K562 (cell line): Measurements from ENCODE around the gene CLCN2. TPM values are rescaled to one million over a fixed set of nuclear protein-coding genes. Genes with fewer than 3 reads are reported as not detected.

Experiments used
- ARID1B ChIP-seq: fragments of 450-650 bp; IDR thresholded peaks from 2 replicates; pipeline ENCODE4 v1.6.1; 2016; ENCODE audit warnings: antibody characterized with exemption, mild to moderate bottlenecking, inconsistent platforms
- ETV5 ChIP-seq: sonication (generic); formaldehyde crosslinking; IDR thresholded peaks from 2 replicates; pipeline ENCODE4 v1.4.0; 2020; ENCODE audit warnings: low read depth, mild to moderate bottlenecking, missing genetic modification reagents
- ETV6 ChIP-seq, 3 experiments: fragments of 150-350 bp in 1 of 3; sonication (generic) in 1 of 3; formaldehyde crosslinking in 1 of 3; IDR thresholded peaks; 2 replicates each; pipeline versions ENCODE4 v1.6.1 to v1.8.0; 2014 to 2022; ENCODE audit warnings: borderline replicate concordance in 2 of 3, low read depth in 2 of 3, antibody characterized with exemption in 1 of 3, low read length in 1 of 3, mild to moderate bottlenecking in 1 of 3, missing genetic modification reagents in 1 of 3
- KAT7 ChIP-seq: sonication (generic); formaldehyde crosslinking; IDR thresholded peaks from 2 replicates; pipeline ENCODE4 v1.8.0; 2022; ENCODE audit warnings: missing genetic modification reagents, mild to moderate bottlenecking, borderline replicate concordance
- POLR2AphosphoS2 ChIP-seq: IDR thresholded peaks from 2 replicates; pipeline ENCODE4 v1.6.1; 2012; ENCODE audit warnings: low read length, improper control_type of control experiment
- REST ChIP-seq, 2 experiments: fragments of 450-650 bp; formaldehyde crosslinking in 1 of 2; IDR thresholded peaks; 2 replicates each; pipeline versions ENCODE4 v1.4.0 to v1.6.1; 2014 to 2020; ENCODE audit warnings: mild to moderate bottlenecking in 2 of 2, borderline replicate concordance in 1 of 2, low read depth in 1 of 2
- SUPT5H ChIP-seq: fragments of 450-650 bp; IDR thresholded peaks from 2 replicates; pipeline ENCODE4 v1.6.1; 2016
- ZC3H4 ChIP-seq: sonication (generic); formaldehyde crosslinking; IDR thresholded peaks from 2 replicates; pipeline ENCODE4 v1.9.0; 2021; ENCODE audit warnings: missing genetic modification reagents, borderline replicate concordance
- polyA plus RNA-seq, 8 experiments: library from polyadenylated mRNA; depleted of rRNA in 4 of 8; stranded (reverse) in 5 of 8; unstranded in 3 of 8; fragments of >200 nt; fragmentation: Nextera tagmentation in 2 of 8; fragmentation: Illumina TruSeq in 1 of 8; extraction: Ambion mirVana in 2 of 8; extraction: Trizol in 1 of 8; gene quantifications; 2 replicates each; pipeline versions ENCODE4 v1.2.1 to v1.2.3, GENCODE V29; 2011 to 2014; ENCODE audit warnings: inconsistent platforms in 1 of 8, missing spikeins in 1 of 8
- total RNA-seq, 7 experiments: library from RNA; depleted of rRNA in 6 of 7; stranded (reverse); fragments of >200 nt in 6 of 7; fragmentation: Illumina TruSeq in 2 of 7; extraction: Trizol in 2 of 7; gene quantifications; 2 replicates each; pipeline versions ENCODE4 v1.2.1 to v1.2.3, GENCODE V29; 2011 to 2021; ENCODE audit warnings: low replicate concordance in 1 of 7
- TF ChIP-seq, protein P1 (sequence below), 2 experiments: fragments of 450-650 bp; IDR thresholded peaks; 2 replicates each; pipeline ENCODE4 v1.6.1; 2018; ENCODE audit warnings: mild to moderate bottlenecking in 2 of 2, low read depth in 1 of 2; ENCODE audit not compliant: partially characterized antibody in 2 of 2
- TF ChIP-seq, protein P2 (sequence below), 2 experiments: fragments of 200-800 bp in 1 of 2; sonication (Bioruptor generic) in 1 of 2; sonication (generic) in 1 of 2; formaldehyde crosslinking in 1 of 2; IDR thresholded peaks in 1 of 2; conservative IDR thresholded peaks in 1 of 2; 2 replicates each; pipeline versions ENCODE4 v1.5.0 to v1.6.1; 2016 to 2020; ENCODE audit warnings: missing compliant biosample characterization in 1 of 2, missing genetic modification characterization in 1 of 2, missing genetic modification reagents in 1 of 2

CLCN2 gene
- total and polyA plus RNA-seq, 9 of the 15 experiments (the other 6 are each of a cell fraction or from before 2014, with no cell fraction given): 0.10 to 14.0 (median 6.9) TPM

GRCh38 chr3:184298759-184299487 is 62.5 kb downstream of the CLCN2 start, which contains the start of gene PSMD2 (continued):
- TF ChIP-seq, protein P1, sequence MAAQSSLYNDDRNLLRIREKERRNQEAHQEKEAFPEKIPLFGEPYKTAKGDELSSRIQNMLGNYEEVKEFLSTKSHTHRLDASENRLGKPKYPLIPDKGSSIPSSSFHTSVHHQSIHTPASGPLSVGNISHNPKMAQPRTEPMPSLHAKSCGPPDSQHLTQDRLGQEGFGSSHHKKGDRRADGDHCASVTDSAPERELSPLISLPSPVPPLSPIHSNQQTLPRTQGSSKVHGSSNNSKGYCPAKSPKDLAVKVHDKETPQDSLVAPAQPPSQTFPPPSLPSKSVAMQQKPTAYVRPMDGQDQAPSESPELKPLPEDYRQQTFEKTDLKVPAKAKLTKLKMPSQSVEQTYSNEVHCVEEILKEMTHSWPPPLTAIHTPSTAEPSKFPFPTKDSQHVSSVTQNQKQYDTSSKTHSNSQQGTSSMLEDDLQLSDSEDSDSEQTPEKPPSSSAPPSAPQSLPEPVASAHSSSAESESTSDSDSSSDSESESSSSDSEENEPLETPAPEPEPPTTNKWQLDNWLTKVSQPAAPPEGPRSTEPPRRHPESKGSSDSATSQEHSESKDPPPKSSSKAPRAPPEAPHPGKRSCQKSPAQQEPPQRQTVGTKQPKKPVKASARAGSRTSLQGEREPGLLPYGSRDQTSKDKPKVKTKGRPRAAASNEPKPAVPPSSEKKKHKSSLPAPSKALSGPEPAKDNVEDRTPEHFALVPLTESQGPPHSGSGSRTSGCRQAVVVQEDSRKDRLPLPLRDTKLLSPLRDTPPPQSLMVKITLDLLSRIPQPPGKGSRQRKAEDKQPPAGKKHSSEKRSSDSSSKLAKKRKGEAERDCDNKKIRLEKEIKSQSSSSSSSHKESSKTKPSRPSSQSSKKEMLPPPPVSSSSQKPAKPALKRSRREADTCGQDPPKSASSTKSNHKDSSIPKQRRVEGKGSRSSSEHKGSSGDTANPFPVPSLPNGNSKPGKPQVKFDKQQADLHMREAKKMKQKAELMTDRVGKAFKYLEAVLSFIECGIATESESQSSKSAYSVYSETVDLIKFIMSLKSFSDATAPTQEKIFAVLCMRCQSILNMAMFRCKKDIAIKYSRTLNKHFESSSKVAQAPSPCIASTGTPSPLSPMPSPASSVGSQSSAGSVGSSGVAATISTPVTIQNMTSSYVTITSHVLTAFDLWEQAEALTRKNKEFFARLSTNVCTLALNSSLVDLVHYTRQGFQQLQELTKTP (IDR thresholded peaks at IDR 0.05; ENCODE audit: low read depth in 1 of 2, partially characterized antibody in 2 of 2): peak; percentile 41 to 86
- TF ChIP-seq ETV5 (CRISPR knock-in tag): 0 out of 2 replicates have a peak, but pooled peaks have one; percentile 68
- 0 out of 2 replicates have a peak, but pooled peaks have one; percentile 74 for TF ChIP-seq KAT7
- no peak for TF ChIP-seq ZC3H4
- TF ChIP-seq ETV6 (IDR thresholded peaks at IDR 0.05; ENCODE audit: borderline replicate concordance in 1 of 2, low read depth in 2 of 2, low read length in 1 of 2): no peak
- no peak for TF ChIP-seq ETV6 (CRISPR knock-in tag; IDR thresholded peaks at IDR 0.05; ENCODE audit: borderline replicate concordance)
- TF ChIP-seq ARID1B: peak; percentile 19; the same call in 1 of the 2 replicates
- TF ChIP-seq, protein P2, sequence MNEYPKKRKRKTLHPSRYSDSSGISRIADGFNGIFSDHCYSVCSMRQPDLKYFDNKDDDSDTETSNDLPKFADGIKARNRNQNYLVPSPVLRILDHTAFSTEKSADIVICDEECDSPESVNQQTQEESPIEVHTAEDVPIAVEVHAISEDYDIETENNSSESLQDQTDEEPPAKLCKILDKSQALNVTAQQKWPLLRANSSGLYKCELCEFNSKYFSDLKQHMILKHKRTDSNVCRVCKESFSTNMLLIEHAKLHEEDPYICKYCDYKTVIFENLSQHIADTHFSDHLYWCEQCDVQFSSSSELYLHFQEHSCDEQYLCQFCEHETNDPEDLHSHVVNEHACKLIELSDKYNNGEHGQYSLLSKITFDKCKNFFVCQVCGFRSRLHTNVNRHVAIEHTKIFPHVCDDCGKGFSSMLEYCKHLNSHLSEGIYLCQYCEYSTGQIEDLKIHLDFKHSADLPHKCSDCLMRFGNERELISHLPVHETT (CRISPR knock-in tag; conservative IDR thresholded peaks at IDR 0.05 in 1 of 2, IDR thresholded peaks at IDR 0.05 in 1 of 2): peak in 1 of 2 experiments; percentile 98; a peak in 2 of 4 replicates
- peak; percentile 68; the same call in 1 of the 2 replicates for TF ChIP-seq POLR2AphosphoS2
- TF ChIP-seq SUPT5H: peak; percentile 84
- TF ChIP-seq REST (IDR thresholded peaks at IDR 0.05; ENCODE audit: borderline replicate concordance): no peak
- TF ChIP-seq REST (CRISPR knock-in tag; IDR thresholded peaks at IDR 0.05; ENCODE audit: low read depth): 0 out of 2 replicates have a peak, but pooled peaks have one; percentile 68
